K562 (cell line): Measurements from ENCODE around the gene RRM2. TPM values are rescaled to one million over a fixed set of nuclear protein-coding genes. Genes with fewer than 3 reads are reported as not detected.
A peak's percentile ranks its signal among the peaks of the same experiment; 100 is the strongest.

Source experiments
- ATAC-seq: fragments of 200-7000 bp; cut with Tn5 transposase; 3 replicates; pipeline ENCODE4 v1.9.1; 2020; ENCODE audit warnings: moderate library complexity
- BruUV-seq: library from RNA; stranded (reverse); fragments of 400-500 nt; replicated peaks from 2 replicates; lab custom pipeline; 2021; lab: Mats Ljungman, UMichigan
- CTCF ChIA-PET: fragments of 300-600 bp; formaldehyde crosslinking; extraction: SDS; loops from one replicate; lab custom pipeline; 2021; ENCODE audit warnings: low intra/inter-chr PET ratio; lab: Yijun Ruan, JAX
- POLR2A ChIA-PET: fragments of 300-600, 350-650 bp; sonication (Branson Sonifier 250); formaldehyde crosslinking; extraction: SDS; loops from one replicate; lab custom pipeline; 2021; ENCODE audit warnings: antibody characterized with exemption, inconsistent platforms; lab: Yijun Ruan, JAX
- DNase-seq, 4 experiments: peaks; one replicate each; pipeline versions ENCODE4 v3.0.0 to v3.0.0-alpha.2; 2011 to 2018; ENCODE audit warnings: low spot score in 3 of 4, mixed read lengths in 3 of 4; ENCODE audit errors: extremely low read depth in 1 of 4
- FAIRE-seq: peaks from 2 replicates; lab custom pipeline; 2011; peaks lifted over from hg19 to GRCh38; lab: Jason Lieb, UNC
- H2AFZ ChIP-seq: 2 replicates; pipeline ENCODE4 v1.6.0; 2011; ENCODE audit warnings: low read depth, low read length, control low read depth, inconsistent platforms
- H3K27ac ChIP-seq: fragments of 200-600 bp; 3 replicates; pipeline ENCODE4 v1.8.0; 2011; ENCODE audit warnings: low read depth, mild to moderate bottlenecking, control low read depth, inconsistent platforms, low read length, moderate library complexity, mixed read lengths; ENCODE audit errors: extremely low read depth
- H3K27me3 ChIP-seq, 2 experiments: fragments of 300-600 bp in 1 of 2; 2 replicates in 1 of 2; 3 replicates in 1 of 2; pipeline versions ENCODE4 v1.6.0 to v1.8.0; 2011; ENCODE audit warnings: inconsistent platforms in 2 of 2, low read length in 2 of 2, mild to moderate bottlenecking in 1 of 2, mixed read lengths in 1 of 2, moderate library complexity in 1 of 2; ENCODE audit not compliant: control insufficient read depth in 2 of 2, insufficient read depth in 2 of 2
- H3K36me3 ChIP-seq: fragments of 300-600 bp; 3 replicates; pipeline ENCODE4 v1.8.0; 2011; ENCODE audit warnings: mild to moderate bottlenecking, low read length, inconsistent platforms; ENCODE audit not compliant: control insufficient read depth, insufficient read depth
- H3K4me1 ChIP-seq, 2 experiments: fragments of 200-600 bp in 1 of 2; replicated peaks in 1 of 2; 2 replicates in 1 of 2; 3 replicates in 1 of 2; pipeline versions ENCODE4 v1.5.1 to v1.8.0; 2011; ENCODE audit warnings: inconsistent platforms in 2 of 2, low read length in 2 of 2, mild to moderate bottlenecking in 1 of 2, mixed read lengths in 1 of 2, moderate library complexity in 1 of 2; ENCODE audit not compliant: control insufficient read depth in 2 of 2, insufficient read depth in 2 of 2
- H3K4me2 ChIP-seq: 2 replicates; pipeline ENCODE4 v1.6.1; 2011; ENCODE audit warnings: low read length, control low read depth, inconsistent platforms, mixed read lengths; ENCODE audit not compliant: insufficient read depth
- H3K4me3 ChIP-seq: fragments of 200-600 bp; sonication (generic), shearing (Covaris generic); 2 replicates; pipeline ENCODE4 v1.5.1; 2016; ENCODE audit warnings: control low read depth, inconsistent platforms
- H3K79me2 ChIP-seq: fragments of 200-600 bp; 3 replicates; pipeline ENCODE4 v1.8.0; 2011; ENCODE audit warnings: low read length, inconsistent platforms; ENCODE audit not compliant: control insufficient read depth, insufficient read depth
- H3K9ac ChIP-seq, 2 experiments: 2 replicates each; pipeline versions ENCODE4 v1.6.0 to v1.6.1; 2011; ENCODE audit warnings: low read depth in 2 of 2, low read length in 2 of 2, control low read depth in 1 of 2, inconsistent platforms in 1 of 2, mild to moderate bottlenecking in 1 of 2, mixed read lengths in 1 of 2; ENCODE audit not compliant: insufficient read depth in 1 of 2
- H3K9me1 ChIP-seq: one replicate; pipeline ENCODE4 v1.6.0; 2011; ENCODE audit warnings: inconsistent platforms, mild to moderate bottlenecking, low read length, moderate library complexity; ENCODE audit not compliant: control insufficient read depth, insufficient read depth
- H3K9me3 ChIP-seq: replicated peaks from 2 replicates; pipeline ENCODE4 v1.5.1; 2011; ENCODE audit warnings: low read depth, low read length, inconsistent platforms; ENCODE audit not compliant: control insufficient read depth, insufficient read depth
- H4K20me1 ChIP-seq: replicated peaks from 2 replicates; pipeline ENCODE4 v1.6.1; 2011; ENCODE audit warnings: low read length, inconsistent platforms, mixed read lengths; ENCODE audit not compliant: control insufficient read depth, insufficient read depth
- COPS2 ChIP-seq: fragments of 450-650 bp; conservative IDR thresholded peaks from 2 replicates; pipeline ENCODE4 v1.6.1; 2016; ENCODE audit warnings: mild to moderate bottlenecking, moderate library complexity
- GABPB1 ChIP-seq: sonication (generic); formaldehyde crosslinking; IDR thresholded peaks from 2 replicates; pipeline ENCODE4 v1.8.0; 2022; ENCODE audit warnings: mild to moderate bottlenecking, missing genetic modification reagents
- KAT8 ChIP-seq: fragments of 450-650 bp; IDR thresholded peaks from 2 replicates; pipeline ENCODE4 v1.6.1; 2016; ENCODE audit warnings: low read depth, mild to moderate bottlenecking
- POLR2B ChIP-seq: fragments of 450-650 bp; IDR thresholded peaks from 2 replicates; pipeline ENCODE4 v1.6.1; 2018; ENCODE audit warnings: low read depth; ENCODE audit not compliant: partially characterized antibody
- PPARD ChIP-seq: fragments of 250-450 bp; sonication (Bioruptor Pico); IDR thresholded peaks from 2 replicates; pipeline ENCODE4 v1.8.0; 2022; ENCODE audit warnings: inconsistent platforms, mild to moderate bottlenecking, moderate library complexity
- PURB ChIP-seq: sonication (generic); formaldehyde crosslinking; IDR thresholded peaks from 2 replicates; pipeline ENCODE4 v1.9.0; 2021; ENCODE audit warnings: low read depth, mild to moderate bottlenecking, missing genetic modification reagents
- RFX1 ChIP-seq: fragments of 450-650 bp; IDR thresholded peaks from 2 replicates; pipeline ENCODE4 v1.6.1; 2016; ENCODE audit warnings: mild to moderate bottlenecking, moderate library complexity
- RHOXF2B ChIP-seq: fragments of 250-450 bp; sonication (Bioruptor Pico); conservative IDR thresholded peaks from 2 replicates; pipeline ENCODE4 v1.5.1; 2021
- ZBTB33 ChIP-seq: sonication (generic); formaldehyde crosslinking; IDR thresholded peaks from 2 replicates; pipeline ENCODE4 v1.8.1; 2023; ENCODE audit warnings: mild to moderate bottlenecking, missing genetic modification reagents
- WGBS: fragments of 100-300 bp; shearing (Covaris generic); methylation state at CpG from one replicate; pipeline ENCODE4 v1.1.6; 2016; ENCODE audit warnings: low coverage, mixed read lengths; ENCODE audit not compliant: insufficient coverage; ENCODE audit errors: missing lambda C conversion rate; 5-methylcytosine and 5-hydroxymethylcytosine counted together
- in situ Hi-C: fragments of 300-500 bp; cut with MboI; formaldehyde crosslinking; loops from 4 replicates; pipeline ENCODE4 v1.15.0; 2018; ENCODE audit warnings: inconsistent platforms, mixed read lengths
- intact Hi-C: fragments of 100-400 bp; cut with micrococcal nuclease; formaldehyde crosslinking; loops from 2 replicates; pipeline ENCODE4 v1.14.2; 2022
- polyA plus RNA-seq, 8 experiments: library from polyadenylated mRNA; depleted of rRNA in 4 of 8; stranded (reverse) in 5 of 8; unstranded in 3 of 8; fragments of >200 nt; fragmentation: Nextera tagmentation in 2 of 8; fragmentation: Illumina TruSeq in 1 of 8; extraction: Ambion mirVana in 2 of 8; extraction: Trizol in 1 of 8; gene quantifications; 2 replicates each; pipeline versions ENCODE4 v1.2.1 to v1.2.3, GENCODE V29; 2011 to 2014; ENCODE audit warnings: inconsistent platforms in 1 of 8, missing spikeins in 1 of 8
- total RNA-seq, 7 experiments: library from RNA; depleted of rRNA in 6 of 7; stranded (reverse); fragments of >200 nt in 6 of 7; fragmentation: Illumina TruSeq in 2 of 7; extraction: Trizol in 2 of 7; gene quantifications; 2 replicates each; pipeline versions ENCODE4 v1.2.1 to v1.2.3, GENCODE V29; 2011 to 2021; ENCODE audit warnings: low replicate concordance in 1 of 7

RRM2 gene
- total and polyA plus RNA-seq, 9 of the 15 experiments (the other 6 are each of a cell fraction or from before 2014, with no cell fraction given) = 50.1 to 244 (median 128) TPM

GRCh38 chr2:10109311-10109710, 13.2 kb upstream of the RRM2 start:
- ChIA-PET POLR2A (no interaction called here), CTCF (no interaction called here)
- Histone ChIP-seq H3K4me3 (no peak overlapping the region), H3K79me2 (no peaks in the 10 kb centered on the region), H3K27me3 (no peaks in the 10 kb centered on the region), H4K20me1 (no peaks in the 10 kb centered on the region), H3K9me1 (no peaks in the 10 kb centered on the region), H3K9me3 (no peaks in the 10 kb centered on the region), H3K27ac (no peak overlapping the region), H3K4me2 (no peak overlapping the region), H3K4me1 (no peaks in the 10 kb centered on the region), H3K36me3 (no peaks in the 10 kb centered on the region), H2AFZ (no peak overlapping the region), H3K9ac (no peak overlapping the region)
- intact Hi-C loops (no loop called here), in situ Hi-C loops (no loop called here)
- ATAC-seq (no peak), FAIRE-seq (no peak), DNase-seq (no peak)
- TF ChIP-seq RFX1 (no peak), RHOXF2B (CRISPR knock-in tag) (no peak), GABPB1 (no peak), KAT8 (no peak), POLR2B (no peak), PURB (CRISPR knock-in tag) (no peak), PPARD (CRISPR knock-in tag) (no peak)
- BruUV-seq = no TSS peak

GRCh38 chr2:10119027-10119325, 3.6 kb upstream of the RRM2 start:
- WGBS = 73% methylated on average over 3 of the region's 3 CpGs
- H2AFZ ChIP-seq = peak overlapping the region; percentile 88; the same call in 1 of the 2 replicates
- intact Hi-C loops (no loop called here), in situ Hi-C loops (no loop called here)
- H3K27me3 ChIP-seq = no peaks in the 10 kb centered on the region
- no TSS peak for BruUV-seq
- no peak overlapping the region for H3K4me2 ChIP-seq
- TF ChIP-seq COPS2 (no peak), ZBTB33 (CRISPR knock-in tag) (0 out of 2 replicates have a peak, but pooled peaks have one; percentile 4)
- H3K9me3 ChIP-seq = no peaks in the 10 kb centered on the region
- CTCF ChIA-PET = no interaction called here
- POLR2A ChIA-PET = interaction anchor here (0.6 to 3.6 kb wide), 4 partner anchors 11 to 38 kb away, joined by 3 to 10 read pairs (median 4); no protein-coding TSS in a partner anchor
- no peak for ATAC-seq
- DNase-seq = peak in 1 of 4 experiments; percentile 1
- no peak for FAIRE-seq
- no peak overlapping the region for H3K4me3 ChIP-seq
- peak overlapping the region in 1 of 2 experiments; percentile 100; a peak in 1 of 4 replicates for H3K9ac ChIP-seq
- H3K36me3 ChIP-seq = peaks cover 10% of the 10 kb centered on the region
- peak overlapping the region; percentile 99; the same call in 2 of the 3 replicates for H3K27ac ChIP-seq
- no peaks in the 10 kb centered on the region; the same call in 1 of the 2 replicates for H4K20me1 ChIP-seq
- H3K4me1 ChIP-seq = peaks cover 10 to 25% of the 10 kb centered on the region in 2 experiments
- H3K9me1 ChIP-seq = no peaks in the 10 kb centered on the region
- peaks cover 51% of the 10 kb centered on the region for H3K79me2 ChIP-seq
